AG04450 (cell line): ENCODE results near the gene HK2. TPM values are rescaled to one million over a fixed set of nuclear protein-coding genes. Genes with fewer than 3 reads are reported as not detected.

Source experiments
- CTCF ChIA-PET: fragments of 300-600, 350-600 bp; formaldehyde crosslinking; extraction: SDS; loops from one replicate; lab custom pipeline; 2022; ENCODE audit warnings: antibody characterized with exemption, inconsistent platforms; lab: Charles Lee
- POLR2A ChIA-PET: fragments of 350-600 bp; formaldehyde crosslinking; extraction: SDS; loops from one replicate; lab custom pipeline; 2021; ENCODE audit warnings: antibody characterized with exemption, inconsistent platforms; lab: Yijun Ruan, JAX
- DNase-seq: peaks from one replicate; pipeline ENCODE4 v3.0.0-alpha.2; 2011; ENCODE audit warnings: low read depth, low spot score
- H3K27ac ChIP-seq: one replicate; pipeline ENCODE4 v1.5.1; 2012; ENCODE audit warnings: low read depth, low read length, control low read depth
- H3K27me3 ChIP-seq: one replicate; pipeline ENCODE4 v1.6.0; 2012; ENCODE audit warnings: low read length; ENCODE audit not compliant: control insufficient read depth, insufficient read depth
- H3K4me3 ChIP-seq: 2 replicates; pipeline ENCODE4 v1.5.1; 2011; ENCODE audit warnings: mild to moderate bottlenecking, low read depth, low read length, control low read depth
- H3K9me3 ChIP-seq: 2 replicates; pipeline ENCODE4 v1.5.1; 2012; ENCODE audit warnings: low read length; ENCODE audit not compliant: control insufficient read depth, insufficient read depth
- CTCF ChIP-seq: IDR thresholded peaks from 2 replicates; pipeline ENCODE4 v1.5.1; 2011; ENCODE audit warnings: low read depth, low read length, control low read depth, inconsistent platforms
- polyA plus RNA-seq: library from polyadenylated mRNA; depleted of rRNA; stranded (reverse); fragments of >200 nt; gene quantifications from 2 replicates; pipeline ENCODE4 v1.2.3, GENCODE V29; 2011

Gene HK2
- polyA plus RNA-seq, 1 experiment = 12.5 TPM

- CTCF ChIA-PET = interaction anchor here (3.2 kb wide), 1 partner anchor 10 kb away, joined by 19 read pairs; no protein-coding TSS in a partner anchor
- no peak for DNase-seq
- POLR2A ChIA-PET = no interaction called here
- H3K9me3 ChIP-seq = no peaks in the 10 kb centered on the region; the same call in 1 of the 2 replicates
- no peak overlapping the region for H3K27ac ChIP-seq
- H3K27me3 ChIP-seq = no peaks in the 10 kb centered on the region
- no peak overlapping the region for H3K4me3 ChIP-seq
- no peak for TF ChIP-seq CTCF
These were observed 52.3 kb downstream of the HK2 start for GRCh38 chr2:74886251-74886650.

GRCh38 chr2:74886811-74887210 is 52.9 kb downstream of the HK2 start:
- TF ChIP-seq CTCF = no peak
- no peak overlapping the region for H3K4me3 ChIP-seq
- H3K27ac ChIP-seq = peak overlapping the region; percentile 12
- ChIA-PET CTCF (interaction anchor here (0.6 to 3.2 kb wide), 2 partner anchors 11 to 167 kb away, joined by 3 to 19 read pairs; no protein-coding TSS in a partner anchor), POLR2A (no interaction called here)
- DNase-seq = no peak
- H3K27me3 ChIP-seq = no peaks in the 10 kb centered on the region
- H3K9me3 ChIP-seq = no peaks in the 10 kb centered on the region

GRCh38 chr2:74887445-74887951 is 53.6 kb downstream of the HK2 start:
- no peak for TF ChIP-seq CTCF
- Histone ChIP-seq H3K27me3 (no peaks in the 10 kb centered on the region), H3K9me3 (no peaks in the 10 kb centered on the region), H3K4me3 (no peak overlapping the region), H3K27ac (peak overlapping the region; percentile 65)
- ChIA-PET CTCF (interaction anchor here (0.6 kb wide), 2 partner anchors 168 to 405 kb away, joined by 3 read pairs; no protein-coding TSS in a partner anchor), POLR2A (no interaction called here)
- DNase-seq = no peak

GRCh38 chr2:74887960-74888700 is 54.2 kb downstream of the HK2 start:
- Histone ChIP-seq H3K27ac (peak overlapping the region; percentile 65), H3K4me3 (no peak overlapping the region), H3K27me3 (no peaks in the 10 kb centered on the region), H3K9me3 (no peaks in the 10 kb centered on the region)
- ChIA-PET CTCF (interaction anchor here (0.6 to 1.7 kb wide), 5 partner anchors 9 to 404 kb away, joined by 3 to 4 read pairs (median 3); partner anchors contain the start of gene TACR1), POLR2A (no interaction called here)
- no peak for TF ChIP-seq CTCF
- no peak for DNase-seq

GRCh38 chr2:74889159-74889558 is 55.2 kb downstream of the HK2 start:
- no peak for DNase-seq
- Histone ChIP-seq H3K4me3 (no peak overlapping the region), H3K9me3 (no peaks in the 10 kb centered on the region), H3K27ac (no peak overlapping the region), H3K27me3 (no peaks in the 10 kb centered on the region)
- ChIA-PET POLR2A (no interaction called here), CTCF (interaction anchor here (1.0 to 1.7 kb wide), 4 partner anchors 10 to 310 kb away, joined by 3 to 4 read pairs (median 3); partner anchors contain the start of gene TACR1)
- TF ChIP-seq CTCF = no peak
